Measurements from ENCODE around the gene LPCAT2.

LPCAT2 gene

GRCh38 chr16:55508941-55509931, at the start of gene LPCAT2:
LPCAT2 (plus strand) TSS chr16:55509072; CDS start chr16:55509182, 110 bp downstream.
- DNase-seq, result peak; percentile 91

DNA sequence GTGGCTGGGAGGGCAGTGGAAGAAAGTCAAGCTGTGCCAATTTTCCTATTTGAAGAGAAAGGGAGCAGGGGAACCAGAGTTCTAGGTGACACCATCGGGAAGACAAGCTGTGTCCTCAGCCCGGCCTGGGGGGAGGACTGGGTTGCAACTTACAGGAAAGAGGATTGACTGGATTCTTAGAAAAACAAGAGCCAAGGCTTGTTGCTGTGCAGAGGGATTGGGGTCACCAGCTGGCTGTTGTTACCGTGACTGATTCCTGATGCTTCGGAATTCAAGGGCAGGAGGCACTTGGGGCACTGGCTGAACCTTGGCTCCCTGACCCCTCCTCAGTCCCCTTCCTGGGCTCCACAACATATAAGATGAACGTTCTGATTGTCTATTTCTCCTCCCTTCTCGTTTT, 46.6 kb upstream of the LPCAT2 start:
- no peak for DNase-seq

DNA sequence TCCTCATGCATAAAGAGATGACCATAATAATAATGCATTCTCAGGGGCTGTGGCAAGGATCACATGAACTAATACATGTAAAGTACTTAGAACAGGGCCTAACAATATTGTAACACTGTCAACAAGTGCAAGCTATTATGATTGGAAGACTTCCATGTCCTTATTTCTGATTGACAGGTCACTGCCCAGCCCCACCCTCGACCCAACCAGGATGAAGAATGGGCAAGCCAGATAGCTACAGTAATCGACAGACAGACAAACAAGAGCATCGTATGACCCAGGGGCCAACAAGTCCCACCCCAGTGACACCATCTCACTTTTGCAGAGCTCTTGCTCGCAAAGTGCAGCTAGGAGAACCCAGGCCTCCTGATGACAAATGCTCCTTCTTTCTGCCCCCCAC, 44.5 kb upstream of the LPCAT2 start:
- no peak for DNase-seq

- DNase-seq, result peak; percentile 84
Observed at GRCh38 chr16:55465077-55465896, 43.6 kb upstream of the LPCAT2 start.

DNA sequence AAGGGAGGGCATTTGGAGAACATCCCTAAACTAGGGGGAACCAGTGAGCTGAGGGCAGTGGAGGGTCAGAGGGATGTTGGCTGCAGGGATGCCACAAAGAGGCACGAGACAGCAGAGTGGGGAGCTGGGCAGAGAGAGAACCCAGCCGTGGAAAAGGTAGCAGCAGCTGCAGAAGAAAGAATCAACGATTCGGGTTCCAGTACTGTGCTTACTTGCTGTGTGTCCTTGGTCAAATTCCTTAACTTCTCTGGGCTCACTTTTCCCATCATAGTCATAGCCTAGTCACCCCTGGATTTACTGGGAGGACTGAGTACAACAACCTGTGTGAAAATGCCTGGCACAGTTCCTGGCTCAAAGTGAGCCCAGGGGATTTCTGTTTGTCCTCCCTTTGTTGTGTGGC, 42.7 kb upstream of the LPCAT2 start:
- no peak for DNase-seq

- no peak for DNase-seq
Observed at GRCh38 chr16:55467898-55468297, 41.0 kb upstream of the LPCAT2 start.

GRCh38 chr16:55468352-55468990, 40.4 kb upstream of the LPCAT2 start:
- no peak for DNase-seq

DNA sequence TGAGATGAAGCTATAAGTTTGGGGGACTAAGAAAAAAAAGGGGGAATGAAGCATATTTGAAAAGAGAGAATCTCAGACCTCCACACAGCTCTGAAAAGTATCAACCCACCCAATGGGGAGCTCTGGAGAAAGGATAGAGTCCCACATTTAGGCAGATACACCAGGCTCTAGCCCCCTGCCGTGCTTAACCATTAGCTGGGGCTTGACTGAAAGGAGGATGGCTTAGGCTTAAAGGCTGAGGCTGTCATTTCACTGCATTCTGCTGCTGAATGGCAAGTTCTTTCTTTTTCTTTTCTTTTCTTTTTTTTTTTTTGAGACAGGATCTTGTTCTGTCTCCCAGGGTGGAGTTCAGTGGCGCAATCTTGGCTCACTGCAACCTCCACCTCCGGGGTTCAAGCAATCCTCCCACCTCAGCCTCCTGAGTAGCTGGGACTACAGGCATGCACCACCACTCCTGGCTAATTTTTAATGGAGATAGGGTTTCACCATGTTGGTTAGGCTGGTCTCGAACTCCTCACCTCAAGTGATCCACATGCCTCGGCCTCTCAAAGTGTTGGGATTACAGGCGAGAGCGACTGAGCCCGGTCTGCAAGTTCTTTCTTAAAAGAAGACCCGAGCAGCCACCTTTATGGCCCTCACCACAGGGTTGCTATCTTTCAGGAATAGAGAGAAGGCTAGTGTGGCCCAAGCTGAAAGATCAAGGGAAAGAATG, 38.9 kb upstream of the LPCAT2 start:
- DNase-seq, result no peak

DNA sequence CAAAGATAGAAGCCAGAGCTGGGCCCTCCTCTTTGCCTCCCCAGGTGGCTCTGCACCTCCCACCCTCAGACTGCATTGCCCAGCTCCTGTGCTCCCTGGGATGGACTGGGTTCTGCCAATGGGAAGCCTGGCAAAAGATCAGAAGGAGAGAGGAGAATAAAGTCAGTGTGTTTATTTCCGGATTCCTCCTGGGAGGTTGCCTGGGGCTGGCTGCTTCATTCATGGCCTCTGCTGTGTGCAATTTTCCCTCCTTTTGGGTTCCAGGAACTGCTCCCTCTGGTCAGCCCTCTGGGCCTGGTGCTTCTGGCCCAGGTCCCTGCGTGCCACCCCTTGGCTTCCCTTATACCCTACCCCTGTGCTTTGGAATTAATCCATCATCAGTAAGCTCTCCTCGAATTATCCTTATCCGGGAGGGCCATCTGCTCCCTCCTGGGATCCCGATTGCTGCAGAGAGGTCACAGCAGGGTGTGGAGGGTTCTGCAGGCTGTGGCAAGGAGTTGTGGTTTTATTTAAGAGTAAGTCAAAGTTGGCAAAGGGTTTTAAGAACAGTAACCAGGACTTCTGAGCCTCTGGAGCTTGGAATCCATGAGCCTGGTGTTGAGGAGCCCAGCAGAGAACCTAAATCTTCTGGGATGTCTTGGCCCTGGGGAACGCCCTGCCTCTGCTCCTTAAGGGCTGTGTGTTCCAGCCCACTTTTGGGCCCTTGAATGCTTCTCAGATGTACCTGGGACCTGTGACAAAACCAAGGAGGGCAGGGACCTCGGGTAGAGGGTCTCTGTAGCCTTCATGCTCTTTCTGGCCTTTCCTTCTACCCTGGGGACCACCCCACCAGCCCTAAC, 38.1 kb upstream of the LPCAT2 start:
- no peak for DNase-seq

- no peak for DNase-seq
Observed at GRCh38 chr16:55471448-55472097, 37.3 kb upstream of the LPCAT2 start.

GRCh38 chr16:55473587-55473986, 35.3 kb upstream of the LPCAT2 start:
- no peak for DNase-seq

DNA sequence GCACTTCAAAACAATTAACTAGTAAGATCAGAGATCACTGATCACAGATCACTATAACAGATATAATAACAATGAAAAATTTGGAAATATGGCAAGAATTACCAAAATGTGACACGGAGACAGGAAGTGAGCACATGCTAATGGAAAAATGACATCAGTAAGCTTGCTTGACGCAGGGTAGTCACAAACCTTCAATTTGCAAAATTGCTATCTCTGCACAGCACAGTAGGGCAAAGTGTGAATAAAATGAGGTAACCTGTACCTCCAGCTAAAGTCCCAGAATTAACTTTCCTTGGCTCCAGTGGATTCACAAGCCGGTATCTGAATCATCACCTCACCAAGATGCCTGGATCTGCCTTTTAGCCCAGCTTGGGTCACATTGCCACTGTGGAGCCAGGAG, 34.1 kb upstream of the LPCAT2 start:
- no peak for DNase-seq

DNA sequence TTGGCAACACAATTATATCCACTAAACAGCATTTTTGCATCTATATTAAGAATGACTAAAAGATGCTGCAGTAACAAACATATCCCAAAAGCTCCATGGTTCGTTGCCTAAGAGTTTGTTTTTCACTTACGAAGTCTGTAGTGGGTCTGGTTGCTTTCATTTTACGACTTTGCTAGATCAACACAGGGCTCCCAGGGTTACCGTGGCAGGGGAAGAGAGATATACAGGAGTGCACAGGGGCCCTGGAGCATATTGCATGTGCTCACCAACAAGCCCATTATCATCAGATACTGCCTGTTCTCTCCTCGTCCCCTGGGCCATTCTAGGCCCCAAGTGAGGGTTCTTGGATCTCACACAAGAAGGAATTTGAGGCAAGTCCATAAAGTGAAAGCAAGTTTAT, 33.0 kb upstream of the LPCAT2 start:
- DNase-seq, result no peak

- DNase-seq, result peak; percentile 69
Observed at GRCh38 chr16:55476625-55477533, 32.0 kb upstream of the LPCAT2 start.

GRCh38 chr16:55477736-55478135, 31.1 kb upstream of the LPCAT2 start:
- DNase-seq, result no peak

DNA sequence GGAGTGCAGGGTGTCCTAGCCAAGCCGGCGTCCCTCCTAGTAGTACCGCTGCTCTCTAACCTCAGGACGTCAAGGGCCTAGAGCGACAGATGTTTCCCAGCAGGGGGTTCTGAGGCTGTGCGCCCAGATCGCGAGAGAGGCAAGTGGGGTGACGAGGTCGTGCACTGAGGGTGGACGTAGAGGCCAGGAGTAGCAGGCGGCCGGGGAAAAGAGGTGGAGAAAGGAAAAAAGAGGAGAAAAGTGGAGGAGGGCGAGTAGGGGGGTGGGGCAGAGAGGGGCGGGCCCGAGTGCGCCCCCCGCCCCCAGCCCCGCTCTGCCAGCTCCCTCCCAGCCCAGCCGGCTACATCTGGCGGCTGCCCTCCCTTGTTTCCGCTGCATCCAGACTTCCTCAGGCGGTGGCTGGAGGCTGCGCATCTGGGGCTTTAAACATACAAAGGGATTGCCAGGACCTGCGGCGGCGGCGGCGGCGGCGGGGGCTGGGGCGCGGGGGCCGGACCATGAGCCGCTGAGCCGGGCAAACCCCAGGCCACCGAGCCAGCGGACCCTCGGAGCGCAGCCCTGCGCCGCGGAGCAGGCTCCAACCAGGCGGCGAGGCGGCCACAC, 29.9 kb upstream of the LPCAT2 start, which contains the start of gene MMP2:
Gene MMP2 (plus strand): TSS at position 372 of the 603 bp plus-strand sequence. CDS start 282 bp downstream, outside the sequence.
- peak; percentile 92 for DNase-seq

DNA sequence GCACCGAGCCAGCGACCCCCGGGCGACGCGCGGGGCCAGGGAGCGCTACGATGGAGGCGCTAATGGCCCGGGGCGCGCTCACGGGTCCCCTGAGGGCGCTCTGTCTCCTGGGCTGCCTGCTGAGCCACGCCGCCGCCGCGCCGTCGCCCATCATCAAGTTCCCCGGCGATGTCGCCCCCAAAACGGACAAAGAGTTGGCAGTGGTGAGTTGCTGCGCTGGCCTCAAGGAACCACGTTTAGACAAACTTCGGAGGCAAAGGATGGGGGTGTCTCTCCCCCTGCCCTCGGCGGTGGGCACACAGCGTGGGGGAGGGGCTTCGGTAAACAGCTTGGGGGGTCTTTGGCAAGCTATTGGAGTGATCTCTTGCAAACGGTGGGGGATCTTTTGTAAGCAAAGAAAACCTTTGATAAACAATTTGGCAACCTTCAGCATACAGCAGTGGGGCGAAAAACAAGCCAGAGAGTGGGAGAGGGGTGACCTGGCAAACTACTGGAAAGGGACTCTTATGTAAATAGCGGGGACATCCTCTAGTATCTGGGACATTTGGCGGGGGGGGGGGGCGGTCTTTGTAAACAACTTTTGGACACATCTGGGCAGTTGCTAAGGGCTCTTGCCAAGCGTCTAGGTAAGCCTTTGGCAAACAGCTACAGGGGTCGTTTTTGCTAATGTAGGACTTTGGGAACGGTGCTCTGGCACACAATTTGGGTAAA, 29.3 kb upstream of the LPCAT2 start:
- DNase-seq, result peak; percentile 61

- DNase-seq, result peak; percentile 94
Observed at GRCh38 chr16:55480228-55480655, 28.6 kb upstream of the LPCAT2 start.

- no peak for DNase-seq
Observed at GRCh38 chr16:55481023-55481422, 27.8 kb upstream of the LPCAT2 start.
